Neuronal stem cell (in vitro differentiated cells): ENCODE results near the gene TSPEAR.

Source experiments
- DNase-seq: peaks from one replicate; pipeline ENCODE4 v3.0.0-alpha.2; 2013; ENCODE audit warnings: low spot score
- H2AFZ ChIP-seq: one replicate; pipeline ENCODE4 v1.6.1; 2013; ENCODE audit warnings: mild to moderate bottlenecking, low read length, inconsistent platforms
- H2AK5ac ChIP-seq: 2 replicates; pipeline ENCODE4 v1.6.1; 2013; ENCODE audit warnings: low read depth, mild to moderate bottlenecking, inconsistent platforms, low read length, moderate library complexity, mixed read lengths
- H2BK120ac ChIP-seq: 2 replicates; pipeline ENCODE4 v1.6.1; 2013; ENCODE audit warnings: low read depth, mild to moderate bottlenecking, inconsistent platforms, low read length, moderate library complexity, mixed read lengths
- H2BK12ac ChIP-seq: one replicate; pipeline ENCODE4 v1.6.1; 2013; ENCODE audit warnings: low read length, inconsistent platforms
- H2BK15ac ChIP-seq: 2 replicates; pipeline ENCODE4 v1.6.1; 2013; ENCODE audit warnings: mild to moderate bottlenecking, low read length, inconsistent platforms, mixed read lengths
- H2BK5ac ChIP-seq: one replicate; pipeline ENCODE4 v1.6.1; 2013; ENCODE audit warnings: inconsistent platforms, mild to moderate bottlenecking, low read length, moderate library complexity
- H3K14ac ChIP-seq: one replicate; pipeline ENCODE4 v1.6.1; 2013; ENCODE audit warnings: low read length, inconsistent platforms
- H3K18ac ChIP-seq: 2 replicates; pipeline ENCODE4 v1.6.1; 2013; ENCODE audit warnings: low read length, inconsistent platforms
- H3K23ac ChIP-seq: 2 replicates; pipeline ENCODE4 v1.6.1; 2013; ENCODE audit warnings: low read depth, mild to moderate bottlenecking, mixed read lengths, low read length, inconsistent platforms; ENCODE audit not compliant: poor library complexity
- H3K27ac ChIP-seq: replicated peaks from 3 replicates; pipeline ENCODE4 v1.5.1; 2013; ENCODE audit warnings: low read length, inconsistent platforms
- H3K27me3 ChIP-seq, 3 experiments: 2 replicates each; pipeline ENCODE4 v1.6.1; 2013; ENCODE audit warnings: low read length in 3 of 3, mild to moderate bottlenecking in 2 of 3, inconsistent platforms in 1 of 3, low read depth in 1 of 3, mixed read lengths in 1 of 3, moderate library complexity in 1 of 3; ENCODE audit not compliant: control insufficient read depth in 3 of 3, insufficient read depth in 3 of 3
- H3K36me3 ChIP-seq, 2 donors: replicated peaks in 1 of 2; 2 replicates each; pipeline ENCODE4 v1.6.1; 2013; ENCODE audit warnings: low read length in 2 of 2; ENCODE audit not compliant: control insufficient read depth in 2 of 2, insufficient read depth in 2 of 2
- H3K4ac ChIP-seq: 2 replicates; pipeline ENCODE4 v1.6.1; 2013; ENCODE audit warnings: inconsistent platforms, mild to moderate bottlenecking, low read length, moderate library complexity
- H3K4me1 ChIP-seq, 2 donors: 1 replicate in 1 of 2; 2 replicates in 1 of 2; pipeline ENCODE4 v1.6.1; 2013; ENCODE audit warnings: low read length in 2 of 2, low read depth in 1 of 2; ENCODE audit not compliant: control insufficient read depth in 2 of 2, insufficient read depth in 1 of 2
- H3K4me2 ChIP-seq: one replicate; pipeline ENCODE4 v1.6.1; 2013; ENCODE audit warnings: mild to moderate bottlenecking, low read length, inconsistent platforms; ENCODE audit not compliant: insufficient read depth, poor library complexity, severe bottlenecking
- H3K4me3 ChIP-seq, 2 donors: 2 replicates each; pipeline ENCODE4 v1.5.1; 2013; ENCODE audit warnings: low read length in 2 of 2, mild to moderate bottlenecking in 2 of 2, inconsistent platforms in 1 of 2, moderate library complexity in 1 of 2
- H3K79me1 ChIP-seq: one replicate; pipeline ENCODE4 v1.6.1; 2013; ENCODE audit warnings: low read depth, mild to moderate bottlenecking, inconsistent platforms, low read length, moderate library complexity
- H3K9ac ChIP-seq: one replicate; pipeline ENCODE4 v1.6.1; 2013; ENCODE audit warnings: mild to moderate bottlenecking, low read depth, low read length, inconsistent platforms; ENCODE audit not compliant: poor library complexity
- H3K9me3 ChIP-seq, 2 donors: replicated peaks in 1 of 2; 2 replicates each; pipeline versions ENCODE3 to v1.6.1; 2013; ENCODE audit warnings: low read length in 2 of 2, mild to moderate bottlenecking in 2 of 2, inconsistent platforms in 1 of 2, low read depth in 1 of 2, mixed read lengths in 1 of 2, moderate library complexity in 1 of 2; ENCODE audit not compliant: control insufficient read depth in 2 of 2, insufficient read depth in 1 of 2
- H4K8ac ChIP-seq: one replicate; pipeline ENCODE4 v1.6.1; 2013; ENCODE audit warnings: low read depth, mild to moderate bottlenecking, inconsistent platforms, low read length, moderate library complexity
- H4K91ac ChIP-seq: one replicate; pipeline ENCODE4 v1.6.1; 2013; ENCODE audit warnings: low read length, low read depth, mild to moderate bottlenecking, inconsistent platforms; ENCODE audit not compliant: poor library complexity
- WGBS, 2 donors: extraction: QIAGEN DNeasy Blood & Tissue Kit; methylation state at CpG; one replicate each; pipeline ENCODE4 v1.1.7; 2013; ENCODE audit warnings: missing lambda C conversion rate in 2 of 2, mixed read lengths in 1 of 2; ENCODE audit not compliant: insufficient read length in 2 of 2, insufficient replicate concordance in 1 of 2; ENCODE audit errors: extremely low coverage in 2 of 2; 5-methylcytosine and 5-hydroxymethylcytosine counted together

Gene TSPEAR

DNA sequence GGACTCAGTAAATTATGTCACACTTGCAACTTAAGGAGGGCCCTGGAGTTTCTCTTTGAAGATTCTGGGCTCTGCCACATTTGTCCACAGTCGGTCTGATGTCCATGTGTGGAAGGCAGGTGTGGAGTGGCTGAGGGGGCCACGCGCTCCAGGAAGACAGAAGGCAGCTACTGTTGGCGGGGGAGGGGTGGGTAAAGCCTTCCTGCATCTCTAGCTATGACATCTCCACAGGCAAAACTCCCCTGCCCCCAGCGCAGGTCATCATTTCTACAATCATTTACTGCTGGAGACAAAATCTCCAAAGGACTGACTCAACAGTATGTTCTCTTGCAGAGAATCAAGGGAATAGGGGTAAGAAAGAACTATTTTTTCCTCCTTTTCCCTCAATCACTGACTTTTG is 11.4 kb upstream of the TSPEAR start:
- H3K4me3 ChIP-seq, result no peak overlapping the region
- no peak overlapping the region for H3K27ac ChIP-seq
- H2BK5ac ChIP-seq, result no peak overlapping the region
- peaks cover 0 to 47% (median 8%) of the 10 kb centered on the region in 3 experiments for H3K27me3 ChIP-seq
- no peak overlapping the region for H3K4me2 ChIP-seq
- peak overlapping the region; percentile 80 for H2AFZ ChIP-seq
- DNase-seq, result no peak
- H3K79me1 ChIP-seq, result no peaks in the 10 kb centered on the region
- H3K36me3 ChIP-seq, result no peaks in the 10 kb centered on the region
- no peak overlapping the region for H4K8ac ChIP-seq
- no peak overlapping the region for H2AK5ac ChIP-seq
- no peak overlapping the region for H3K4ac ChIP-seq
- peaks cover 0 to 2% of the 10 kb centered on the region in 2 donors for H3K9me3 ChIP-seq
- WGBS, 2 donors, result no CpG with 5 or more reads among the region's 5 CpGs
- peaks cover 0 to 2% of the 10 kb centered on the region in 2 donors for H3K4me1 ChIP-seq
- H3K9ac ChIP-seq, result no peak overlapping the region
- H3K23ac ChIP-seq, result no peak overlapping the region
- H2BK12ac ChIP-seq, result no peak overlapping the region
- H2BK120ac ChIP-seq, result no peak overlapping the region
- no peak overlapping the region for H4K91ac ChIP-seq
- no peak overlapping the region for H2BK15ac ChIP-seq
- H3K18ac ChIP-seq, result no peak overlapping the region
- H3K14ac ChIP-seq, result no peak overlapping the region

DNA sequence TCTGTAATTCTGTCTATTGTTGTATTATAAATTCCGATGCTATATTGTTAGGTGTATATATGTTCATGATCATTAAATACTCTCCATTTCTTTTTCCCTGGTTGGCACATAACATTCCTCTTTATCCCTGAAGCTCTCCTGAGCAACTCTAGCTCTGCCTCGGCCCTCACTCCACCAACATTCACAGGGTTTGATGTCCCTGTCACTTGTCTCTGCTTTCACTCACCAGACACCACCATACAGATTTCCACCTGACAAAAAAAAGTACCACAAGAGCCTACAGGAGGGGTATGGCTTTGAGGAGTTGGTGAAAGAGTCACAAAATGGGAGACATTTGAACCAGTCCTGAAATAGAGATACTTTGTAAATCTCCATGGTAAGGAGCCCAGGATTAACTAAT is 8.8 kb upstream of the TSPEAR start:
- no peak for DNase-seq
- Histone ChIP-seq H2AK5ac (no peak overlapping the region), H4K91ac (no peak overlapping the region), H2BK120ac (no peak overlapping the region), H2BK5ac (no peak overlapping the region), H3K4me3 (no peak overlapping the region), H3K23ac (no peak overlapping the region), H3K79me1 (no peaks in the 10 kb centered on the region), H3K27me3 (peaks cover 0 to 58% (median 8%) of the 10 kb centered on the region in 3 experiments), H3K9me3 (peaks cover 0 to 2% of the 10 kb centered on the region in 2 donors), H3K18ac (no peak overlapping the region), H3K36me3 (no peaks in the 10 kb centered on the region), H3K14ac (no peak overlapping the region), H3K4ac (no peak overlapping the region), H2AFZ (no peak overlapping the region), H3K9ac (no peak overlapping the region), H3K4me1 (peaks cover 0 to 2% of the 10 kb centered on the region in 2 donors), H3K27ac (no peak overlapping the region), H2BK15ac (no peak overlapping the region), H3K4me2 (no peak overlapping the region), H2BK12ac (no peak overlapping the region), H4K8ac (no peak overlapping the region)
- WGBS, 2 donors, result no CpG with 5 or more reads among the region's 2 CpGs

DNA sequence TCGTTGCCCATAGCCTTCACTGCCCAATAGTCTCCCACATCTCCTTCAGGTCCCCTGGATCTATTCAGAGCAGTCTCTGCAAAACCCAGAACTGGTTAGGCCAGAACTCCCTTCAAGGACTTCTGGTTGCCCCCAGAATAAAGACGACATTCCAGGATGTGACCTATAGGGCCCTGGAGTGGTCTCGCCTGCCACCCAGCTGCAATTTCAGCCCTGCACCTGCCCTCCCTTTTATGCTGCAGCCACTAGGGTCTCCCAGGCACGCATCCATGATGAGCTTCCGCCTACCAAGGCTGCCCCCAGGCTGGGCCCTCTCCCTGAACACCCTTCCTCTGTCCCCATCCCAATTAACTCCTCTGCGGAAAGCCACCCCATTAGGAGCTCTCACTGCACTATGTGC is 7.2 kb upstream of the TSPEAR start:
- Histone ChIP-seq H3K27ac (no peak overlapping the region), H2BK5ac (no peak overlapping the region), H3K9ac (no peak overlapping the region), H3K4me3 (no peak overlapping the region), H2BK120ac (no peak overlapping the region), H3K4me2 (no peak overlapping the region), H2BK15ac (peak overlapping the region; percentile 80), H2AK5ac (no peak overlapping the region), H3K79me1 (no peaks in the 10 kb centered on the region), H3K9me3 (no peaks in the 10 kb centered on the region), H3K18ac (no peak overlapping the region), H3K36me3 (no peaks in the 10 kb centered on the region), H3K4ac (no peak overlapping the region), H3K27me3 (peaks cover 0 to 61% (median 4%) of the 10 kb centered on the region in 3 experiments), H3K23ac (no peak overlapping the region), H4K8ac (no peak overlapping the region), H3K14ac (no peak overlapping the region), H2AFZ (no peak overlapping the region), H2BK12ac (no peak overlapping the region), H3K4me1 (peaks cover 0 to under 1% of the 10 kb centered on the region in 2 donors), H4K91ac (no peak overlapping the region)
- DNase-seq, result no peak
- no CpG with 5 or more reads among the region's 6 CpGs for WGBS, 2 donors

DNA sequence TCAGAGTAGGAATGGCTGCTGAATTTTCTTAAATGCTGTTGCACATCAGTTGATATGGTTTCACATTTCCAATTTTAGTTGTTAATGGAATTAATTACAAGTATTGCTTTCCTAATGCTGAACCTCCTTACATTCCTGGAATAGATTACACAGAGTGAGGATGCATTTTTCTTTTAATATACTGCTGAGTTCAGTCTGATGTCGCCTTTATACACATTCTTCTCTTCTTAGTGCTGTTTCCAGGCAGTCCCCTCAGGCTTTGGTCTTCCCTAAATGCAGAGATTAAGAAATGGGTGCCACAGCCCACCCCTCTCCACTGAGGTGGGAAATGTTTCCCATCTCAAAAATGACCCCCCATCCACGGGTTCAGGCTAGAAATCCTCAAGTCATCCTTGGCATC is 6.7 kb upstream of the TSPEAR start:
- H3K4me1 ChIP-seq, result no peaks in the 10 kb centered on the region
- H2AFZ ChIP-seq, result no peak overlapping the region
- no peaks in the 10 kb centered on the region for H3K9me3 ChIP-seq
- DNase-seq, result no peak
- no peak overlapping the region for H3K9ac ChIP-seq
- H3K79me1 ChIP-seq, result no peaks in the 10 kb centered on the region
- no peak overlapping the region for H3K27ac ChIP-seq
- peaks cover 0 to 61% (median 8%) of the 10 kb centered on the region in 3 experiments for H3K27me3 ChIP-seq
- no peak overlapping the region for H2BK12ac ChIP-seq
- H3K4me3 ChIP-seq, result no peak overlapping the region
- H3K4ac ChIP-seq, result no peak overlapping the region
- WGBS, 2 donors, result no CpG with 5 or more reads among the region's 2 CpGs
- no peak overlapping the region for H4K91ac ChIP-seq
- H3K36me3 ChIP-seq, result no peaks in the 10 kb centered on the region
- no peak overlapping the region for H4K8ac ChIP-seq
- H3K18ac ChIP-seq, result no peak overlapping the region
- no peak overlapping the region for H3K23ac ChIP-seq
- no peak overlapping the region for H2AK5ac ChIP-seq
- no peak overlapping the region for H2BK120ac ChIP-seq
- H2BK5ac ChIP-seq, result no peak overlapping the region
- H2BK15ac ChIP-seq, result peak overlapping the region; percentile 80
- no peak overlapping the region for H3K14ac ChIP-seq
- H3K4me2 ChIP-seq, result no peak overlapping the region
